ENCODE data around the gene EYS.

DNA sequence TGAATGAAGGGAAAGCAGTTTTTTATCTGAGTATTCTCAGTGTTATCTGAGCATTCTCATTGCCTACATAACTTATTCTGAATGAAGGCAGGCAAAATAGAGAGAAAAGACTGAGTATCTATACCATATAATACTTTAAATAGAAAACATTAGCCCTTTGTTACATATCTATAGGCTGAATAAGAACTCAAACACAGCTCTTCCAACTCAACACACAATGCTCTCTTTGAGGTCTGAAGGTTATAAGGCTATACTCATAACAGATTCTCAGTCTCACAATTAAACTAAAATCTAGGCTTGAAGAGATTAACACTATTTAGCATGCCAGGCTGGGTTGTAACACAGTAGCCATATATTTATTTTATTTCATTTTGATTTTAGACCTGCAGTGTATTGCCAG is 56.9 kb downstream of the EYS start:
- TF ChIP-seq, protein P1, sequence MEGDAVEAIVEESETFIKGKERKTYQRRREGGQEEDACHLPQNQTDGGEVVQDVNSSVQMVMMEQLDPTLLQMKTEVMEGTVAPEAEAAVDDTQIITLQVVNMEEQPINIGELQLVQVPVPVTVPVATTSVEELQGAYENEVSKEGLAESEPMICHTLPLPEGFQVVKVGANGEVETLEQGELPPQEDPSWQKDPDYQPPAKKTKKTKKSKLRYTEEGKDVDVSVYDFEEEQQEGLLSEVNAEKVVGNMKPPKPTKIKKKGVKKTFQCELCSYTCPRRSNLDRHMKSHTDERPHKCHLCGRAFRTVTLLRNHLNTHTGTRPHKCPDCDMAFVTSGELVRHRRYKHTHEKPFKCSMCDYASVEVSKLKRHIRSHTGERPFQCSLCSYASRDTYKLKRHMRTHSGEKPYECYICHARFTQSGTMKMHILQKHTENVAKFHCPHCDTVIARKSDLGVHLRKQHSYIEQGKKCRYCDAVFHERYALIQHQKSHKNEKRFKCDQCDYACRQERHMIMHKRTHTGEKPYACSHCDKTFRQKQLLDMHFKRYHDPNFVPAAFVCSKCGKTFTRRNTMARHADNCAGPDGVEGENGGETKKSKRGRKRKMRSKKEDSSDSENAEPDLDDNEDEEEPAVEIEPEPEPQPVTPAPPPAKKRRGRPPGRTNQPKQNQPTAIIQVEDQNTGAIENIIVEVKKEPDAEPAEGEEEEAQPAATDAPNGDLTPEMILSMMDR (IDR thresholded peaks at IDR 0.05), result no peak
- TF ChIP-seq EP300 (IDR thresholded peaks at IDR 0.05) (no peak), POLR2A (IDR thresholded peaks at IDR 0.05; ENCODE audit: low read depth) (no peak)
